OCI-LY7 (cell line): ENCODE results near the gene JMJD4.

Experiments
- EZH2phosphoT487 ChIP-seq: fragments of 200-600 bp; sonication (generic); IDR thresholded peaks from 2 replicates; pipeline ENCODE4 v1.6.1; 2018; ENCODE audit warnings: low read depth, borderline replicate concordance, mild to moderate bottlenecking, mixed run types, antibody characterized with exemption, low read length, moderate library complexity, mixed read lengths
- TF ChIP-seq, protein P1 (sequence below): fragments of 200-600 bp; sonication (generic); conservative IDR thresholded peaks from 2 replicates; pipeline ENCODE4 v1.5.1; 2014; ENCODE audit warnings: mild to moderate bottlenecking, antibody characterized with exemption, low read length, moderate library complexity, mixed read lengths

DNA sequence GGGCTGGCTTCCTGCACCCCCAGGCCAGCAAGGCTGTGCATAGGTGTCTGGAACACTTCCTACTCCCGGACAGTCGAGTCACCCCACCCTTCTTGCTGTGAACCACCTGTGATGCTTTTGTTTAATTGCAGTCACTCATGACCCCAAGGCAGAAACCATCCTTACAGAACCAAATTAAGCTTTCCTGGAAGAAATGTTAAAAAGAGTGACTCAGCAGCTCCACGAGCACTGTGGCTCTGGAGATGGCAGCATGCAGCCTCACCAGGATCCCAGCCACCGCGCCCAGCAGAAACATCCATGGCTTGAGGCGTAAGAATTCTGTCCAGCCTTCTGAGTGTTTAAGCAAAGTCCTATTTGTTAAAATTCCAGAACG is 28.9 kb upstream of the JMJD4 start:
- no peak for TF ChIP-seq EZH2phosphoT487
- TF ChIP-seq, protein P1, sequence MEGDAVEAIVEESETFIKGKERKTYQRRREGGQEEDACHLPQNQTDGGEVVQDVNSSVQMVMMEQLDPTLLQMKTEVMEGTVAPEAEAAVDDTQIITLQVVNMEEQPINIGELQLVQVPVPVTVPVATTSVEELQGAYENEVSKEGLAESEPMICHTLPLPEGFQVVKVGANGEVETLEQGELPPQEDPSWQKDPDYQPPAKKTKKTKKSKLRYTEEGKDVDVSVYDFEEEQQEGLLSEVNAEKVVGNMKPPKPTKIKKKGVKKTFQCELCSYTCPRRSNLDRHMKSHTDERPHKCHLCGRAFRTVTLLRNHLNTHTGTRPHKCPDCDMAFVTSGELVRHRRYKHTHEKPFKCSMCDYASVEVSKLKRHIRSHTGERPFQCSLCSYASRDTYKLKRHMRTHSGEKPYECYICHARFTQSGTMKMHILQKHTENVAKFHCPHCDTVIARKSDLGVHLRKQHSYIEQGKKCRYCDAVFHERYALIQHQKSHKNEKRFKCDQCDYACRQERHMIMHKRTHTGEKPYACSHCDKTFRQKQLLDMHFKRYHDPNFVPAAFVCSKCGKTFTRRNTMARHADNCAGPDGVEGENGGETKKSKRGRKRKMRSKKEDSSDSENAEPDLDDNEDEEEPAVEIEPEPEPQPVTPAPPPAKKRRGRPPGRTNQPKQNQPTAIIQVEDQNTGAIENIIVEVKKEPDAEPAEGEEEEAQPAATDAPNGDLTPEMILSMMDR = no peak
